ENCODE measurements around the gene FOLR1.

The FOLR1 gene

DNA sequence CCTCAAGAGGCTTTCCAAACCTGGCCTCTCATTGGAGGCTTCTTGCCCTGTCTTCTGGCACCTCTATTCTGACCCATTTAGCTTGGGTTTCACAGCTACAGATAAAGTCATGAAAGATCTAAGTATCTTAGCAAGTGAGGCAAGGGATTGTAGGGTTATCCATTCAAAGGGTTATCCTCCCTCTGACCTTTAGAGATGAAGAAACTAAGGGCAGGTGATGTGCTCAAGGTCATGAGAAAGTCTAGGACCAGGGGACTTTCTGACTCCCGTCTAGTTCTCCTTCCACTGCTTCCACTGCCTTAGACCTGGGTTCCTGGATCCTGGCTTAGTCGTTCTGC is 44.8 kb downstream of the FOLR1 start:
- no peak for DNase-seq

GRCh38 chr11:72237112-72237931 is 45.4 kb downstream of the FOLR1 start:
- no peak for DNase-seq

DNA sequence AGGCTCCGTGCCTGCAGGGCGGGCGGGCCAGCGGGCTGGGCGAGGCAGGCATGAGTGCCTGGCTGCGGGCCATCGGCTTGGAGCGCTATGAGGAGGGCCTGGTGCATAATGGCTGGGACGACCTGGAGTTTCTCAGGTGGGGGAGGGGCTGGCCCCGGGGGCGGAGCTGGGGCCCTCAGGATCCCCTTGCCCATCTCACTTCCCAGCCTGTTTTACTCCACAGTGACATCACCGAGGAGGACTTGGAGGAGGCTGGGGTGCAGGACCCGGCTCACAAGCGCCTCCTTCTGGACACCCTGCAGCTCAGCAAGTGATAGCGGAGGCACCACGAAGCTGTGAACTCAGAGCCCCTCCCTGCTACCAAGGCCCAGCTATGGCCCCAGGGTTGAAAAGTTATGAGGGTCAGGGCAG is 46.1 kb downstream of the FOLR1 start:
- DNase-seq = peak; percentile 43

DNA sequence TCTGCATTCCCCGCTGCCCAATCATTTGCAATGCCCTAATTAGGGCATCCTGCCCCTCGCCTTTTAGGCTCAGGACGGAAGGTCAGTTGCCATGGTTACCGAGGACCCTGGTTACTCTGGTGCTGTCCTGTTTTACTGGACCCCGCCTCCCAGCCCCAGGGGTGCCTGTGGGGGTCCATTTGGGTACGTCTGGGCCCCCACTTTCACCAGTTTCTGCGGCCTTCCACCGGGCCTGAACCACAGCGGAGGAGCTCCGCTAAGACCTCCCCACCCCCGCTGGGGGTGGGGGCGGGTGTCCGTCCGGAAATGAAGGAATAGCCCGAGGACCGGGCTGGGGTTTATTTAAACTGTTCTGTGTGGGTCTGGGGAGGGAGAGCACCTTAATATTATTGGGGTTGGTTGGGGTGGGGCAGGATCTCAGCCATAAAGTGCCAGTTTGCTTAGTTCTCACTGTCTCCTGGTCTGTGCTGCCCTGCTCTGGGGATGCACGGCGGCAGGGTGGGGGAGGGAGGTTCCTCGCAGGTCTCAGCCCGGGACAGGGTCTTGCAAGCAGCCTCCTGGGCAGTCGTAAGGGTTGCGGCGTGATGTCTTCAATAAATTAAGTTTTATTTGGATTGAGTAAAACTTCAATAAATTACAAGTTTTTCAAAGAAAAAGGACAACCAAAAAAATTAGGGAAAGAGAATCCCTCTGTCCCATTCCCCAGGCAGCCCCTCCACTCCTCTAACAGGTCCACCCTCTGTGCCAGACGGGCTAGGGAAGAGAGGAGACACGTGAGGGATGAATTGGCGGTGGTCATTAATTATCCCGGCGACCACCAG is 46.8 kb downstream of the FOLR1 start:
- no peak for DNase-seq

- DNase-seq = no peak
Measured at GRCh38 chr11:72239313-72239848, 47.4 kb downstream of the FOLR1 start.

- no peak for DNase-seq
Measured at GRCh38 chr11:72239849-72240460, 48.0 kb downstream of the FOLR1 start.

- no peak for DNase-seq
Measured at GRCh38 chr11:72240461-72241290, 48.7 kb downstream of the FOLR1 start.

- no peak for DNase-seq
Measured at GRCh38 chr11:72241291-72241781, 49.4 kb downstream of the FOLR1 start.

GRCh38 chr11:72242141-72242540 is 50.2 kb downstream of the FOLR1 start:
- no peak for DNase-seq

DNA sequence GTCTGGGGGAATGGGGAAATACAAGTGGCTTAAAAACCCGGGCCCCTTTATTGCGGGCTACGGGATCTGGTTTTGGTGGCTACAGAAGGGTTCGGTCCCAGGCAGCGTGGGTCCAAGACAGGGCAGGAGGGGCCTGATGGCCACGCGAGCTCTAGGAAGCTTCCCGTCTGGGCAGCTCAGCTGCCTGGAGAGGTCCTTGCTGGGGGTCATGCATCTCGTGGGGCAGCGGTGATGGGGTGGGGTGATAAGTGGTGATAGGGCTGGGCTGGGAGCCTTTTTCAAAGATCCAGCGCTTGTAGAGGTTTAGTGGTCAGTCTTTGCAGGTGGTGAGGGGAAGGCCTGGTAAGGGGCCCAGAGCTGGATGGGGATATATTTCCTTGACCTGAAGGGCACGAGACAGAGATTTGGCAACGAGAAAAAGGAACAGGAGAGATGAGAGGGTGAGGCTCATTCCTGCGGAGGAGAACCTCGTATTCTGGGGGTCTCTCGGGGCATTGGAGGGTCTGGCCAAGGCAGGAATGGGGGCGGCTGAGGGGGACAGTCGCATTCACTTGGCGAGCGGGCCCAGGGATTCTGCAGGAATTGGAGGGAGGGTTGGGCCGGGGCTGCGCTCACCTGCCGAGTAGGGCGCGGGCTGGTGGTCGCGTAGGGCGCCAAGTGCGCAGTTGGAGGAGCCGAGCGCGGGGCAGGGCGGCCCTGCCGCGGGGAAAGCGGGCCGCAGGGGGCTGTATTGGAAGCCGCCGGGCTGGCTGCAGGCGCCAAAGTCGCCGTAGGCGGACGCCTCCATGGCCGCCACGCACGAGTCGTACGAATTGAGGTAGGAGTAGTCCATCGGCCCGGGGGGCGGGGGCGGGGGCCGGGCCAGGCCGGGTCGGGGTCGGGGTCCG is 51.5 kb downstream of the FOLR1 start:
- DNase-seq = no peak

GRCh38 chr11:72244060-72244360 is 52.1 kb downstream of the FOLR1 start, which contains the start of gene PHOX2A:
Gene PHOX2A (minus strand): TSS chr11:72244176. CDS start chr11:72244004, 172 bp downstream.
- no peak for DNase-seq

DNA sequence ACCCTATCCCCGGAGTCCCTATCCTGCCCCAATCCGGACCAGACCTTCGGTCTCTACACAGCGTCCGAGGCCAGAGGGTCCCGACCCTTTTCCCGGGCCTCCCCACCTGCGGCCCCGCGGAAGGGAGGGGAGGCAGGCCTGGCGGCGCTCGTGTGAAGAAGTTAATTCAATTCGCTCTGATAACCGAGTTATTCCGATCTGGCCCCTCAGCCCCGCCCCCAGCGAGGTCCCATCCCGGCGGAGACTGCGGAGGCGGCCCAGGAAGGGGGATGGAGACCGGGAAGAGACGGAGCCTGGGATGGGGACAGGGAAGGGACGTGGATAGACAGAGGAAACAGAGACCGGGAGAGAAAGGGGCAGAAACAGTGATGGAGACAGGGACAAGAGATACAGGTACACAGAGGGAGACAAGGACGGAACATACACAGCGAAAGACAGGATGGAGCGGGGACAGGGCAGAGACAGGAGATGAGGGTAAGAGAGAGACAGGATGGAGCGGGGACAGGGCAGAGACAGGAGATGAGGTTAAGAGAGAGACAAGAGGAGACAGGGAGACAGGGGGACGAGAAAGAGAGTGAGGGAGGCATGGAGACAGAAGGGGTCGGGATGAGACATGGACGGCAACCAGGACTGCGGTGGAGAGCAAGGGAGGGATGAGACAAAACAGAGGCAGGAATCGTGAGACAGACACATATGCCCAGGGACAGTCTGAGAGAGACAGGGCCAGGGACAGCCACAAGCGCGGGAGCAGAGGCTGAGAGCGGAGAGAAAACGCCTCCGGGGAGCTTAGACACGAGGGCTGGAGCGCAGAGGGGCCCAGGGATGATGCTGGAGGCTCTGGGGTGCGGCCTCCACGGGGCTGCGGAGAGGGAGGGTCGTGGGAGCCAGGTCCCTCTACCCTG is 52.7 kb downstream of the FOLR1 start:
- no peak for DNase-seq

DNA sequence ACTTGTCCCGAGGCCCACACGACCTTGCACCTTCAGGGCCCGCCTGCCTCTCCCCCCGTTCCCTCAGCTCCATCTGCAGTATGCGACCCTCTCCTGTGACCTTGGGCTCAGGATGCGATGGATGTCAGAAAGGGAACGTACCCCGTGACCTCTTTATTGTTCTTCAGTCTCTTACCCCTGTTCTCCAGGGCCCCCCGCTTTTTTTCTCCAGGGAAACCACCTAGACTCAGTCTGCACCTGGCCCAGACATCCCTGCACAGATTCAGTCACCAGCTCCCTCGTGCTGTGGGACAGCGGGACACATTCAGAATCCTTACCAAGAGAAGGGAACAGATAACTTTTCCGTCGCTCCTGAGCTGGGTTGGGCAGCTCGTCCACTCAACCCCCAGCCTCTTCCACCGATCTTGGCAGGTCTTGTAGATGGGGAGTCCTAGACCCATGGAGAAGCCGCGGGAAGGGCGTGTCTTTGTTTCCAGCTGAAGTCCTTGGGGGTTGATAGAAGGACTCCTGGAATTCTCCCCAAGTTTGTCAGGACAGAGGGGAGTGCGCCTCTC is 53.4 kb downstream of the FOLR1 start:
- no peak for DNase-seq
